Uterus (tissue), 2 donors: Measurements from ENCODE around the gene RNF26.

ENCODE experiments used
- POLR2A ChIP-seq, 2 donors: fragments of 450-650 bp; IDR thresholded peaks; one replicate each; pipeline ENCODE4 v1.6.1; 2016; ENCODE audit warnings: antibody characterized with exemption in 2 of 2, mild to moderate bottlenecking in 1 of 2, moderate library complexity in 1 of 2
- TF ChIP-seq, protein P1 (sequence below), 4 experiments: fragments of 200-600 bp in 2 of 4; fragments of 450-650 bp in 2 of 4; sonication (generic) in 2 of 4; IDR thresholded peaks; one replicate each; pipeline ENCODE4 v1.5.1; 2016 to 2019; ENCODE audit warnings: antibody characterized with exemption in 4 of 4, mild to moderate bottlenecking in 2 of 4, moderate library complexity in 1 of 4

DNA sequence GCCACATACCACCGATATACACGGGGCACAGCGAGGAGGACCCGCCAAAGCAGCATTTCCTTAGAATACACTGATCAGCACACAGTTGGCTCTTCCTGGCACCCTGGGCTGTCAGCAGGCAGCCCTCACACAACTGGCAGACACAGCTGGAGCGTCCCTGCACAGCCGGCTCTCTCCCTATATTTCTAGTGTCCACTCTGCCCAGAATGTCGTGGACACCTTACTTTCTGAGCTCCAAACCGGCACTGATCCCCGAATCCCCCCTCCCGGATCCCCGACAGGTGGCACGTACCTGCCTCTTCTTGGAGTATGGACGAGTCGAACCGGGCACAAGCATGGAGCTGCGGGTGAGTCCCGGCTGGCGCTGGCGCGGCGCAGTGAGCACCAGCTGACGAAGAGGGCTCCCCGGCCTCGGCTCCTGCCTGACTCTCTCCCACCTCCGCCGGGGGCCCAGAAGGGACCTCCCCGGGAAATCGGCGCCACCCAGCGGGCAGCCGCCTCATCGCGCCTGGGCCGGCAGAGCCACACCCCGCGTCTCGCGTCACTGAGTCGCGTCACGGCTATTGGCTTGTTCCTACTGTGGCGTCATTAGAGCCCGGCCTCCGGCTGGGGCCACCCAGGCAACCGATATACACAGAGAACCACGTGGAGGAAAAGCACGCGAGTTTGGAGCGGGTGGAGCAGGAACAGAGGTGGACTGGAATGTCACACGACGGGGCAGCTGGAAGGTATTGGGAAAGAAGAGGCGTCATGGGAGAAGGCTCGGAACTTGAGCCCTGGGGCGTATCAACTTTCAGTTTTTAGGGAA lies 47.1 kb downstream of the RNF26 start, which contains the start of gene USP2:
- TF ChIP-seq, protein P1, sequence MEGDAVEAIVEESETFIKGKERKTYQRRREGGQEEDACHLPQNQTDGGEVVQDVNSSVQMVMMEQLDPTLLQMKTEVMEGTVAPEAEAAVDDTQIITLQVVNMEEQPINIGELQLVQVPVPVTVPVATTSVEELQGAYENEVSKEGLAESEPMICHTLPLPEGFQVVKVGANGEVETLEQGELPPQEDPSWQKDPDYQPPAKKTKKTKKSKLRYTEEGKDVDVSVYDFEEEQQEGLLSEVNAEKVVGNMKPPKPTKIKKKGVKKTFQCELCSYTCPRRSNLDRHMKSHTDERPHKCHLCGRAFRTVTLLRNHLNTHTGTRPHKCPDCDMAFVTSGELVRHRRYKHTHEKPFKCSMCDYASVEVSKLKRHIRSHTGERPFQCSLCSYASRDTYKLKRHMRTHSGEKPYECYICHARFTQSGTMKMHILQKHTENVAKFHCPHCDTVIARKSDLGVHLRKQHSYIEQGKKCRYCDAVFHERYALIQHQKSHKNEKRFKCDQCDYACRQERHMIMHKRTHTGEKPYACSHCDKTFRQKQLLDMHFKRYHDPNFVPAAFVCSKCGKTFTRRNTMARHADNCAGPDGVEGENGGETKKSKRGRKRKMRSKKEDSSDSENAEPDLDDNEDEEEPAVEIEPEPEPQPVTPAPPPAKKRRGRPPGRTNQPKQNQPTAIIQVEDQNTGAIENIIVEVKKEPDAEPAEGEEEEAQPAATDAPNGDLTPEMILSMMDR (IDR thresholded peaks at IDR 0.05), result peak; percentile 87 to 98 (median 93)
- TF ChIP-seq POLR2A (IDR thresholded peaks at IDR 0.05), result peak; percentile 65
